K562 (cell line): ENCODE measurements around the gene VEZF1. TPM values are rescaled to one million over a fixed set of nuclear protein-coding genes. Genes with fewer than 3 reads are reported as not detected.

Experiments
- ATF1 ChIP-seq, 2 experiments: fragments of 450-650 bp in 1 of 2; IDR thresholded peaks; 2 replicates each; pipeline ENCODE4 v1.6.1; 2016; ENCODE audit warnings: missing compliant biosample characterization in 1 of 2, missing genetic modification characterization in 1 of 2
- ATF2 ChIP-seq: sonication (generic); formaldehyde crosslinking; IDR thresholded peaks from 2 replicates; pipeline ENCODE4 v1.8.1; 2022; ENCODE audit warnings: missing genetic modification reagents
- BRD9 ChIP-seq: fragments of 450-650 bp; IDR thresholded peaks from 2 replicates; pipeline ENCODE4 v1.6.1; 2018; ENCODE audit warnings: low read depth; ENCODE audit not compliant: partially characterized antibody
- CEBPZ ChIP-seq: fragments of 150-350 bp; IDR thresholded peaks from 2 replicates; pipeline ENCODE4 v1.6.1; 2014; ENCODE audit warnings: low read depth, mild to moderate bottlenecking, low read length, borderline replicate concordance
- DPF2 ChIP-seq: fragments of 450-650 bp; IDR thresholded peaks from 2 replicates; pipeline ENCODE4 v1.6.1; 2016
- EGR1 ChIP-seq: fragments of 450-650 bp; conservative IDR thresholded peaks from 2 replicates; pipeline ENCODE4 v1.6.1; 2017; ENCODE audit warnings: mild to moderate bottlenecking
- EP300 ChIP-seq: IDR thresholded peaks from 2 replicates; pipeline ENCODE4 v1.6.1; 2012; ENCODE audit warnings: low read length, improper control_type of control experiment
- HDAC8 ChIP-seq: fragments of 450-650 bp; IDR thresholded peaks from 2 replicates; pipeline ENCODE4 v1.6.1; 2016; ENCODE audit warnings: mild to moderate bottlenecking, missing genetic modification characterization, moderate library complexity, missing compliant biosample characterization
- MEIS2 ChIP-seq: fragments of 450-650 bp; IDR thresholded peaks from 2 replicates; pipeline ENCODE4 v1.6.1; 2014; ENCODE audit warnings: mild to moderate bottlenecking; ENCODE audit not compliant: partially characterized antibody
- MITF ChIP-seq: IDR thresholded peaks from 2 replicates; pipeline ENCODE4 v1.6.1; 2014; ENCODE audit warnings: antibody characterized with exemption
- NFIC ChIP-seq: fragments of 450-650 bp; IDR thresholded peaks from 2 replicates; pipeline ENCODE4 v1.6.1; 2017; ENCODE audit warnings: mild to moderate bottlenecking, inconsistent platforms
- NR2C2 ChIP-seq, 2 experiments: fragments of 200-800 bp in 1 of 2; sonication (Bioruptor generic) in 1 of 2; sonication (generic) in 1 of 2; formaldehyde crosslinking in 1 of 2; IDR thresholded peaks; 2 replicates each; pipeline versions ENCODE4 v1.6.1 to v1.8.0; 2016 to 2022; ENCODE audit warnings: mild to moderate bottlenecking in 1 of 2, missing compliant biosample characterization in 1 of 2, missing genetic modification characterization in 1 of 2, missing genetic modification reagents in 1 of 2
- SAFB ChIP-seq: fragments of 200-400 bp; formaldehyde crosslinking; IDR thresholded peaks from 2 replicates; pipeline ENCODE4 v1.6.1; 2017; ENCODE audit warnings: low read depth, low read length, borderline replicate concordance
- SMAD3 ChIP-seq: fragments of 450-650 bp; formaldehyde crosslinking; conservative IDR thresholded peaks from 2 replicates; pipeline ENCODE4 v1.4.0; 2020; ENCODE audit warnings: mild to moderate bottlenecking
- STAT5A ChIP-seq: IDR thresholded peaks from 2 replicates; pipeline ENCODE4 v1.6.1; 2012; ENCODE audit warnings: low read length, inconsistent platforms, borderline replicate concordance
- ZFP30 ChIP-seq: fragments of 250-450 bp; sonication (Bioruptor Pico); IDR thresholded peaks from 2 replicates; pipeline ENCODE4 v1.8.0; 2022; ENCODE audit warnings: moderate library complexity, mild to moderate bottlenecking, inconsistent platforms, borderline replicate concordance
- ZNF316 ChIP-seq: fragments of 450-650 bp; IDR thresholded peaks from 2 replicates; pipeline ENCODE4 v1.6.1; 2016
- ZNF668 ChIP-seq: fragments of 250-450 bp; sonication (Bioruptor Pico); IDR thresholded peaks from 2 replicates; pipeline ENCODE4 v1.8.0; 2022; ENCODE audit warnings: mild to moderate bottlenecking, inconsistent platforms
- ZNF707 ChIP-seq: fragments of 250-450 bp; sonication (Bioruptor Pico); conservative IDR thresholded peaks from 2 replicates; pipeline ENCODE4 v1.8.0; 2022; ENCODE audit warnings: inconsistent platforms, mild to moderate bottlenecking, moderate library complexity
- polyA plus RNA-seq, 8 experiments: library from polyadenylated mRNA; depleted of rRNA in 4 of 8; stranded (reverse) in 5 of 8; unstranded in 3 of 8; fragments of >200 nt; fragmentation: Nextera tagmentation in 2 of 8; fragmentation: Illumina TruSeq in 1 of 8; extraction: Ambion mirVana in 2 of 8; extraction: Trizol in 1 of 8; gene quantifications; 2 replicates each; pipeline versions ENCODE4 v1.2.1 to v1.2.3, GENCODE V29; 2011 to 2014; ENCODE audit warnings: inconsistent platforms in 1 of 8, missing spikeins in 1 of 8
- total RNA-seq, 7 experiments: library from RNA; depleted of rRNA in 6 of 7; stranded (reverse); fragments of >200 nt in 6 of 7; fragmentation: Illumina TruSeq in 2 of 7; extraction: Trizol in 2 of 7; gene quantifications; 2 replicates each; pipeline versions ENCODE4 v1.2.1 to v1.2.3, GENCODE V29; 2011 to 2021; ENCODE audit warnings: low replicate concordance in 1 of 7

VEZF1 gene
- total and polyA plus RNA-seq, 9 of the 15 experiments (the other 6 are each of a cell fraction or from before 2014, with no cell fraction given): 9.5 to 33.4 (median 22.1) TPM

DNA sequence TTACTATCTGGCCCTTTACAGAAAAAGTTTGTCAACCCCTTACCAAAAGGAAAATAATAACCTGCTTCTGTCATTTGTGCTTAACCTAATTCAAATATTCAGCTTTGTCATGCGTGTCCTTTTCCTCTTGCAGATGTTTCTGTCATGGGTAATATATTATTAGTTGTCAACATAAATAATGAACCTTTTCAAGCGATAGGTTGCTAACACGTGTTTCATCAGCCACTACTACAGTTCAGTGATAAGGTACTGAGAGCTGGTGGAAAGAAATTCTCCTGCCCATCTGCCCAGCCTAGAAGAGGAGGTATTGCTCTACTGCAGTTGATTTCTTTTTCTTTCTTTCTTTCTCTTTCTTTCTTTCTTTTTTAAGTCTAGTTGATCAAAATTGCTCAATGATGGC lies 31.0 kb upstream of the VEZF1 start (continued):
- TF ChIP-seq ATF2 (no peak), ZNF707 (CRISPR knock-in tag) (no peak), SMAD3 (no peak), ATF1 (CRISPR knock-in tag; IDR thresholded peaks at IDR 0.05) (no peak), ATF1 (tag; IDR thresholded peaks at IDR 0.05) (no peak), ZFP30 (CRISPR knock-in tag) (no peak), MITF (no peak), CEBPZ (no peak), ZNF668 (CRISPR knock-in tag) (no peak), EP300 (peak; percentile 7; the same call in 1 of the 2 replicates), SAFB (no peak), NR2C2 (CRISPR knock-in tag; IDR thresholded peaks at IDR 0.05) (no peak), NR2C2 (tag; IDR thresholded peaks at IDR 0.05) (no peak), BRD9 (no peak), HDAC8 (tag) (no peak), STAT5A (no peak), EGR1 (no peak), NFIC (no peak), ZNF316 (no peak), DPF2 (no peak; the same call in 1 of the 2 replicates), MEIS2 (peak; percentile 97)
